Midbrain (tissue), 1 donor: ENCODE results near the gene ROBO3.
A peak's percentile ranks its signal among the peaks of the same experiment; 100 is the strongest.

Experiments used
- DNase-seq: peaks from one replicate; lab custom pipeline; 2025; lab: John Stamatoyannopoulos, UW

The ROBO3 gene

DNA sequence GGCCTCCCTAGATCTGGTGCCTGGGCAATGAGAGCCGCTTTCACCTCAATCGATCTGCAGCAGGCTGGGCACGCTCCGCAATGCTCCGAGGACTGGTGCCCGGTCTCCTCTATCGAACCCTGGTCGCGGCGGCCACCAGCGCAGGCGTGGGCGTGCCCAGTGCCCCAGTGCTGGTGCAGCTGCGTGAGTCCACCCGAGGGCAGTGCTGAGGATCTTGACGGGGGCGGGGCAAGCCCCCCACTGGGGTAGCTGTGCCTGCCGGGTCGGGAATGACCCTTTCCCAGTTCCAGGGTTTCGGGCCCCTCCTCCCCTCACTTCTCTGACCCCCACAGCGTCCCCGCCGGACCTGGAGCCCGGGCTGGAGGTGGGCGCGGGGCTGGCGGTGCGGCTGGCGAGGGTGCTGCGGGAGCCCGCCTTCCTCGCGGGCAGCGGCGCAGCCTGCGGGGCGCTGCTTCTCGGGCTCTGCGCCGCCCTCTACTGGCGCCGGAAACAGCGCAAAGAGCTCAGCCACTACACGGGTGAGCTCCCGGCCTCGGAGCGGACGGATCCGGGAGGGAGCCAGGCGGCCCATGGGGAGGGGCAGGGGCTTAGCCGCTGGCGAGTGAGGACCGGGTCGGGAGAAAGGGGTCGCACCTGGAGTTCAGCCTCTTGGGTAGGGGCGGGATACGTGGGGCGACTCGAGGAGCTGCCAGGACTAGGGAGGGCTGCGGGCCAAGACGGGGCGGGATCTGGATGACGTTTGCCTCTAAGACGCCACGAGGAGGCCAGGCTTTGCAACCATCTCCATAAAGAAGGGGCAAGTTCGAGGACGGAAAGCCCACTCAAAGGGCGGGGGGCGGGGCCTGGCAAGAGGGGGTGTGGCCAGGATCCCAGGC is 10.9 kb downstream of the ROBO3 start:
- peak; percentile 89 for DNase-seq

DNA sequence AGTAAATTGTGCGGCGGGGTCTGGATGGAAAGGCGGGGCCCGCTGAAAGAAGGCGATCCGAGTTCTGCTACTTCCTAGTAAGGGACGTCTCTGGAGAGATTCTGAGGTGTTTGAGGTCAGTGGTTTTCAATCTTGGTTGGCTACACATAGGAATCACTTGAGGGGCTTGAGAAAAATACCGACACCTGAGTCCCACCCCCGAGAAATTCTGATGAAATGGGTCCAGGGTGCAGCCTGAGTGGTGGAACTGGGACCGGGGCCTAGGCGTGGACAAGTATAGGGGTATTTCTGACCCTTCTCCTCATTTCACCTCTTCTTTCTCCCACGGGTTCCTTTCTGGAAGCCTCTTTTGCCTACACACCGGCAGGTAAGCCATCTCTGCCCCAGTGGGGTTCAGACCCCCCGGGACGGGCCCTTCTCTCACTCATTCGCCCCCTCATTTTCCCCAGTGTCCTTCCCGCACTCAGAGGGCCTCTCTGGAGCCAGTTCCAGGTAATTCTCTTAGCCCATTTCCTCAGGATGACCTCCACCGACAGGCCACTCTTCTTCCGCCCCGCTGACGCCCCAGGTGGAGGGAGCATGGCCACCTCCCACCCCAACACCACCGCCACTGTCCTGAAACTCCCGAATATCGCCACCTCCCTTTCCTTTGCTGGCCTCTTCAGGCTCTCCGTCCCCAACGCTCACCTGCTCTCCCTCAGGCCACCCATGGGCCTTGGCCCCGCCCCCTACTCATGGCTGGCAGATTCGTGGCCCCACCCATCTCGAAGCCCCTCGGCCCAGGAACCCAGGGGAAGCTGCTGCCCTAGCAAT is 11.8 kb downstream of the ROBO3 start:
- no peak for DNase-seq

DNA sequence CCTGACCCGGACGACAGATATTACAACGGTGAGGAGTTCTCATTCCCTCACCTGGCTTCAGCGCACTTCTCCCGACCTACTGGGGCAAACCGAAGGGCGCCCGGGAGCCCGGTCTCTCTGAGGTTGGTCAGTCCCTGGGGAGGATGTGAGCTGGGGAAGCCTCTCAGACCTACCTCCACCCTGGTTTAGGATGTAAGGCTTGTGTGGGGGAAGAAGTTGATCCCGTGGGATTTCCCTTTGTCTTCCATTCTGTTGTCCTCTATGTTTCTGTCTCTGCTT is 12.3 kb downstream of the ROBO3 start:
- DNase-seq: no peak

DNA sequence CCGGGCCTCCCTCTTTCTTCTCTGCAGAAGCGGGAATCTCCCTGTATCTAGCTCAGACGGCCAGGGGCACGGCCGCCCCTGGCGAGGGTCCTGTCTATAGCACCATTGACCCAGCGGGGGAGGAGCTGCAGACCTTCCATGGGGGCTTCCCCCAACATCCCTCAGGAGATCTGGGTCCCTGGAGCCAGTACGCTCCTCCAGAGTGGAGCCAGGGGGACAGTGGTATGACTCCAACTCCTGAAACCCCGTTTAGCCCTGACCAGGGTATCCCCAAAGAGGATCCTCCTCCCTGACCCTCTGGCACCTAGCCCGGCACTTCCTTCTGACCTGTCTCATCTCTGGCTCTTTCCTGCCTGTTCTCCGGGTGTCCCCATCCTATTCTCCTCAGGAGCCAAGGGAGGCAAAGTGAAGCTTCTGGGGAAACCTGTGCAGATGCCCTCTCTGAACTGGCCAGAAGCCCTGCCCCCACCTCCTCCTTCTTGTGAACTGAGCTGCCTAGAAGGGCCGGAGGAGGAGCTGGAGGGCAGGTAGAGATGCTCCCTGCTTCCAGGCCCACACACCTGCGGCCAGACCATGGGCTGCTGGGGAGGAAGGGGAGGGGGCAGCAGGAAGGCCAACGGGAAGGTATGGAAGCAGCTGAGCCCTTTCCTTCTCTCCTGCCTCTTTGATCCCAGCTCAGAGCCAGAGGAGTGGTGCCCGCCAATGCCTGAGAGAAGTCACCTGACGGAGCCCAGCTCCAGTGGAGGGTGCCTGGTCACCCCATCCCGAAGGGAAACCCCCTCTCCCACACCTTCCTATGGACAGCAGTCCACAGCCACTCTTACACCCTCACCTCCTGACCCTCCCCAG is 12.9 kb downstream of the ROBO3 start:
- no peak for DNase-seq

DNA sequence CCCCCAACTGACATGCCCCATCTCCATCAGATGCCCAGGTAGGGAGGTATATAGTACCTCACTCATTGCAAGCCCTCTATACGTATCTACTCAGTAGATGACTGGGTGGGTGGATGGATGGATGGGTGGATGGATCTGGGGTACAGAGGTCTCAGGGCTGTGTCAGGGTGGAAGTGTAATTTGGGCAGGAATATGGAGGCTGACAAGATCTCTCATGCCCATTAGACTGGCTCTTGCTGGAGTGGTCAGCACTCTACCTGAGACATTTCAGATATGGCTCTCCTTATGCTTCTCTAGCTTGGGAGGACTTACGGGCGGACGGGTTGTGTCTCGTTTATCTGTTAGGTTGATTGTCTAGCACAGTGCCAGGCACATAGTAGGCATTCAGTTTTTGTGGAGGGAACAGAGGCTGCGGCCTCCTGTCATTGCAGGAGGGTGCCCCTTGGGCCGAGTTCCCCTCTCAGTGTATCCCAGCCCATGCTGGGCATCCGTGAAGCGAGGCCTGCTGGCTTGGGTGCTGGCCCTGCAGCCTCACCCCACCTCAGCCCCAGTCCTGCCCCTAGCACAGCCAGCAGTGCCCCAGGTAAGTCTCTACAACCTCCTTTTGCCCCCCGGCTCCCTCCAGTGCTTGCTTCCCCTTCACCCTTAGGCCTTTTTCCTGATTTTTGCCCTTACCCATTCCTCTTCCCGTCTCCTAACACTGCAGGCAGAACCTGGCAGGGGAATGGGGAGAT is 13.7 kb downstream of the ROBO3 start:
- DNase-seq: no peak

DNA sequence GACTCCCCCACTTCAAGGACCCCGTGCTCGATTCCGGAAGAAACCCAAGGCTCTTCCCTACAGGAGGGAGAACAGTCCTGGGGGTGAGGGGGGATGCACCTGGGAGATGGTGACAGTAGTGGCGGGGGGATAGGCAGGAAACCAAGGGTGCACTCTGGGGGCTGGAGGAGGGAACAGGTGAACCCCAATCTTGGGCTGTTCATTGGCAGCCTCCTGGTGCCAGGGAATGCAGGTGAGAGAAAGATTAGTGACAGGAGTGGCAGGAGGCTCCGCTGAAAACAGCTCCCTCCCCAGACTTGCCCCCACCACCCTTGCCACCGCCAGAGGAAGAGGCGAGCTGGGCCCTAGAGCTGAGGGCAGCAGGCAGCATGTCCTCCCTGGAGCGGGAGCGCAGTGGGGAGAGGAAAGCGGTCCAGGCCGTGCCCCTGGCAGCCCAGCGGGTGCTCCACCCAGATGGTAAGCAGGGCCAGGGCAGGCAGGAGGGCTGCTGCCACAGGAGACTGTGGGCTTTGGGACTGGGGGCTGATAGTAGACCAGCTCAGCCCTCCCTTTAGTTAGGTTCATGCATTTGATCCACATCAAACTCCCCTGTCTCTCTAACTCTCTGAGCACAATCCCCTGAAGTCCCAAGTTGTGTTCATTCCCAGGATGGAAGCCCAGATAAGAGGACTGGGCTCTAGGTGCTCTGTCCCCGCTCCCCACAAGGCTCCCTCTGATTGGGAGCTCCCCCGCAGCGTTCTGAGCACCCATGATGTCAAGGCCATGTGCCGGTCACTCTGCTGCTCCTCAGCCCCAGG is 14.5 kb downstream of the ROBO3 start:
- DNase-seq: no peak

DNA sequence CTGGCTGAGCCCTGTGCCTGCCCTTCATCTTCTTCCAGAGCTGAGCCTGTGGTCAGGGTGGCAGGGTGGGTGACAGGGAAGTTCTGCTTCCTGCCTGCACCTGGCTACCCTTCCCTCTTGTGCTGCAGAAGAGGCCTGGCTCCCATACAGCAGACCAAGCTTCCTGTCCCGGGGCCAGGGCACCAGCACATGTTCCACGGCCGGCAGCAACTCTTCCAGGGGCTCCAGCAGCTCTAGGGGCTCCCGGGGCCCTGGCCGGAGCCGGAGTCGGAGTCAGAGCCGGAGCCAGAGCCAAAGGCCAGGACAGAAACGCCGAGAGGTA is 15.0 kb downstream of the ROBO3 start:
- DNase-seq: no peak

DNA sequence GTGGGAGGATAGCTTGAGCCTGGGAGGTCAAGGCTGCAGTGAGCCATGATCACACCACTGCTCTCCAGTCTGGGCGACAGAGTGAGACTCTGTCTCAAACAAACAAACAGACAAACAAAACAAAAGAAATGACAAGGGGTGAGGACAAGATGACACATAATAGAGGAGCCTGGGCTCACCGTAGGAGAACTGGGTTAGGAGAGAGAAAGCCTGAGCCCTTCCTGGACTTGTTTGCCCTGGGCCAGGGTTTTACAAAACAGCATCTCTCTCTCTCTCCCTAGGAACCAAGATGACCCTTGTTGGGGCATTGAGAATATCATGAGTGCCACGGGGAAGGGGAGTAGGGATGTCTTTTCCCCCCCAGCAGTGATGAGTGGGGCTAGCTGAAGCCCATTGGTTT is 15.7 kb downstream of the ROBO3 start:
- DNase-seq: no peak

DNA sequence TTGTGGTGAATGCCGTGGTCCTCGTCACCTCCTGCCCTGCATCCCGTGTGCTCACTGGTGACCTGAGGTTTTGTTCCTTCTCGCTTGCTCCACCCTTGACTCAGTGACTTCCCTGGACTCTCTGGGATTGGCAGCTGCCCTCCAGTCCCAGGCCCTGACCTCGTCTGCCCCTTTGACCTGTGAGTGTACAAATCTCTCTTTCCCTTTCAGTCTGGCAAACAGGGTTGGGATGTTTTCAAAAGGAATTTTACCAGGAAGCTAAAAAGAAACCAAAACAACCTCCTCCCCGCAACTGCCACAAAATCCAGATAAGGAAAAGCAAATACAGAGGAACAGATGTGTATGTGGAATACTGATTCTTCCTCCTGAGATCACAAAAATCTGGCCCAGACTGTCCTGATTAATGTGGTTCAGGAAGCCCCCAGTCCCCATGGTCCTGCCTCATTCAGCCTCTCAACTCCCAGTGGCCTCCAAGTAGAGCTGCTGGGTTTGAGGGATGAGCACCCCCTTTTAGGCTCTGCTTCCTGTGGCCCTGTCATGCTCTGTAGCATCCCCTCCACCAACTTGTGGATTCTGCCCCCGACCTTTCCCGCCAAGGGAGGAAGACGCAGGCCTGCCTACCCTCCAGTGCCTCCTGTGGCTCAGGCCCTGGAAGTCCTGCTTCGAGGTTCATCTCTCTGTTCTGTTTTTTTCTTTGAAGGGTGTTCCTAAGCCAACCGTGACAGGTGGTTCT is 17.3 kb downstream of the ROBO3 start:
- DNase-seq: no peak

DNA sequence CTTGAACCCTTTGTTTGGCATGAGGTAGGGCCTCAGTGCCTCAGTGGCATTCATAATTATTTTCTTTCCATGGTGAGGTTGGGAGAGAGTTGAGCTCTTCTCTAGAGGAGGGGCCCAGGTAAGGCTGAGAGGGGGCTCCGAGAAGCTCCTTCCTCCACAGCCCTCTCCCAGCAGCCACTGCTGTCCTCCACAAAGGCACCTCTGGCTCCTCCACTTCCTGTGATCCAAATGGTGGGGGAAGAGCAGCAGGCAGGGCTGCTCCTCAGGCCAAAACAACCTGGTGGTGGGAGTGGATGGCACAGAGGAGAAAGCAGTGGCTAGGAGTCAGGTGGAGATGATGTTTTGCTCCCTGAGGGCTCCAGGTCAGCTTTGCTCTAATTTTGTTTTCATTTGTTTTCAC is 19.1 kb downstream of the ROBO3 start:
- no peak for DNase-seq

DNA sequence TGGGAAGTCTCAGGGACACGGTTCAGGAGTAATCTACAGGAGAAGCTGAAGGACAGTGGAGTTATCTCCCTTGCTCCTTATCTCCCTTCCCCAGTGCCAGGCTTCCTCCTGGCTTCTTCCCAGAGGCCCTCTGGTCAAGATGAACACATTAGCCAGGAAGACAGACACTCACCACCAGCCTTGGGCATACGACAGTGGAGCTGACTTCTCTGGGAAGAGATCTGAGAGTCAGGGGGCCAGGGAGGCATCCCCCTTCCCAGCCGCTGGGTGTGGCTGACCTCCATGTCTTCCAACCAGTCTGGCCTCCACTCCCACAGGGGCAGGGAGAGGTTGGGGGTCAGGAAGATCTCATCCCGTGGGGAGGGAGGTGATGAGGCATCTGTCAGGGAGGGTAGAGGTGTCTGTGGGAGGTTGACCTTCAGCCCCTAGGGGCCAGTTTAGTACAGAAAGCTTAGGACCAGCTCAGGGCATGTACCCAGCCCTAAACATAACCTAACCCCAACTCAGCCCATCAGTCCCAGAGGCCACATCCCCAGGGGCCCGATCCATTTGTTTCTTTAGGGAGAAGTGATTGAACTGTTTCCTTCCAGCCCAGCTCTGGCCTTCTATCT is 19.7 kb downstream of the ROBO3 start:
- DNase-seq: no peak

DNA sequence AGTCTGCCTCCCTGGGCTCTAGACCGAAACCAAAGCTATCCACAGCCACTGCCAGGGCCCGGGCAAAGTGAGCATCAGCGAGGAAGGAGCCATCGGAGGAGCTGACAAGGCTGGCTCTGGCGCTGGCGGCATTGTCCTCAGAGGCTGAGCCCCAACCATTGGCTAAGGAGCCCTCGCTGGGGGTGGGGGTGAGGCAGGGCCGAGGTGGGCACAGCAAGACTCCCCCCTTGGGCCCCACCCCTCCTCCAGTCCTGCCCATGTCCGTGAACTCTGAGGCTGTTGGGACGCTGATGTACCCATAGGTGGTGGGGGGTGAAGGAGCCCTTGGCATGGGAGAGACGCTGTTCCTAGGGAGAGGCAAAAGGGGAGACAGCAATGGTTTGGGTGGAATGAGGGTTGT is 21.2 kb downstream of the ROBO3 start:
- DNase-seq: no peak

DNA sequence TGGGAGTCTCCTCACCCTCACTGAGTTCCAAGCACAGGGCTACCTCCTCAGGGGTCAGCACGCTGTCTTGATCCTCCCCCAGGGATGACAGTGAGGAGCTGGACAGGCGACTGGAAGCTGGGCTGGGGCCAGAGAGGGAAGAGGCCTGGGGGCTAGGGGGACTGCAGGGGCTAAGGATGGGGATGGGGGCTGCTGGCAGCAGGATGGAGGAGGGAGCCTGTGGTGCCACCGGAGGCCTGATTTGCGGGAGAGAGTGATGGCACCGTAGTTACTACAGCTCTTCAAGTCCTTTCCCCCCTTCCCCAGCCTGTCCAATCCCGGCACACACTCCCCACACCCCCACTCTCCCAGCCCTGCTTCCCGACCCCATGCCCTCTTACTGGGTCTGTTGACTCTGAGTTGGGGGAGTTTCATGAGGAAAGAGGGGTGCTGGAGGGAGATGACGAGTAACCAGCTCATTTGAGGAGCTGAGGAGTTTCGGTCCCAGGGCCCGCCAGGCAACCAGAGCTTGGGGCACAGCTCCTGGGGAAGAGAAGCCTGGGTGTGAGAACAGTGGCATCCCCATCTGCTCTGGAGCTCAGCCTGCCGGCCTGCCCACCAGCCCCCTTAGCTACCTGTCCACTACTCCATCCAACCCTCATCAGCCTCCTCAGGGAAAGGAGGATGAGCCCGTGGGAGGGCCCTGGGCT is 21.9 kb downstream of the ROBO3 start:
- DNase-seq: no peak

DNA sequence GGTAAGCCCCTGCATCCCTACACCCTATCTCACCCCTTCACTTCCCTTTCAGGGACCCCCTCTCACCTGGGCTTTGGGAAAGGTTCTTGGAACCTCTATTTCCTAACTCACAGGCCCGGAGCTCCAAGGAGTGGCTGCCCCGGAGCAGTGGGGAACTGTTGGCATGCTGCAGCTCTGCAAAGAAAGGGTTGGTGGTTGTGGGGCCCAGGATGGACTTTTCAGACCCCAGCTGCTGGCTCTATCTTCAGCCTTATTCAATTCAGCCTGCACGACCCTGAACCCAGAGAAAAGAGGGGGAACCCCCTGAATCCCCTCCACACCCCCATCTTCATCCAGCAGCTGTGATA is 22.4 kb downstream of the ROBO3 start:
- DNase-seq: no peak

DNA sequence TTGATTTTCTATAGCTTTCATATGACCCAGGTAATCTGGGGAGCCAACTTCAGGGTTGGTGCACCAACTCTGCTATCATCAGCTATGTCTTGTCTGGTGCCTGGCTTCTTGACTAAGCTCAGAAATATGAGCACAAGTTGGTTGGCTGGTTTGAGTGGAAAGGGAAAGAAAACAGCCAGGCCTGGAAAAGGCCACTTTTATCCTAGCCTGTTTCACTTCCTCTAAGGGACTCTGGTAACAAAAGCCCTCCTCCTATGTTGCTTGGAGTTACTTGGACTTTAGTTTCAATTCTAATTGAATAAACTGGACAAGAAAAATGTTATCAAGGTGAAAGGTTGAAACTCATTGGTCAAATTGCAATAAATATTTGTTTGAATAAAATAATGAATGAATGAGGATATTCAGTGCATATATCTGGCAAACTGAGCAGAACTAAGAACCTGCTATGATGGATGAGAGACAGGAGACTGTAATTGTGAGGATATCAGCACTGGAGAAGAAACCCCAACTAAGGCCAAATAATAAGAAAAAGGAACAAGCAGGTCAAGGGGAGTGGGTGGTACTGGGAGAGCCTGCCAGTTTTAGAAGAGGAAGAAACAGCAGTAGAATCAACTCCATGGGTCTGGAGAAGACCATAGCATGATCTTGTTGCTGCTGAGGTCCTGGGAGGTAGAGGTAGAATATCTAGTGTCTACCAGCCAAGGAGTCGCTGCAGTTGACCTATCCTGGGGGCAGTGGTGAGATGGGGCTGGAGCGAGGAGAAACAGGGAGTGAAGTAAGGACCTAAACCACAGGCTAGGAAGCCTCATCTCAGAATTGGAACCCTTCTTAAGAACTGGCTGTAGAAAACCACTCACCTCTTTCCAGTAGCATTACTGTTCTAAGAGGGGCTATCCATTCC is 24.2 kb downstream of the ROBO3 start:
- no peak for DNase-seq

DNA sequence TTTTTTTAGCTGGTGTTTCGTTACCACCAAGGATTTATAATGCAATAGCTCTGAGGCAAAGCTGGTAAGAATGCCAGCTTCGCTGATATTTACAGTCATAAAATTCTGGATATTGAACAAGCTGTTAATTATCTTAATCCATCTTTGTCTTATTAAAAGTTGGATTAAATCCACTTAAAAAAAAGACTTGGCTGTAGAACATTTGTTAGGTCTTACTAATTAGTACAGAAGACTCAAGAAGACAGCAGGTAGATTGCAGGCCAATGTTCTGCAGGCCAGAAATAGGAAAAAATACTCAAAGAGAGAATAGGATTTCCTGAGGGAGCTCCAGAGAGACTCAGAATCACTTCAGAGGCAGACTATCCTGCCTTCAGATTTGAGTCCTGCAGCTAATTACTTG is 24.9 kb downstream of the ROBO3 start:
- no peak for DNase-seq

DNA sequence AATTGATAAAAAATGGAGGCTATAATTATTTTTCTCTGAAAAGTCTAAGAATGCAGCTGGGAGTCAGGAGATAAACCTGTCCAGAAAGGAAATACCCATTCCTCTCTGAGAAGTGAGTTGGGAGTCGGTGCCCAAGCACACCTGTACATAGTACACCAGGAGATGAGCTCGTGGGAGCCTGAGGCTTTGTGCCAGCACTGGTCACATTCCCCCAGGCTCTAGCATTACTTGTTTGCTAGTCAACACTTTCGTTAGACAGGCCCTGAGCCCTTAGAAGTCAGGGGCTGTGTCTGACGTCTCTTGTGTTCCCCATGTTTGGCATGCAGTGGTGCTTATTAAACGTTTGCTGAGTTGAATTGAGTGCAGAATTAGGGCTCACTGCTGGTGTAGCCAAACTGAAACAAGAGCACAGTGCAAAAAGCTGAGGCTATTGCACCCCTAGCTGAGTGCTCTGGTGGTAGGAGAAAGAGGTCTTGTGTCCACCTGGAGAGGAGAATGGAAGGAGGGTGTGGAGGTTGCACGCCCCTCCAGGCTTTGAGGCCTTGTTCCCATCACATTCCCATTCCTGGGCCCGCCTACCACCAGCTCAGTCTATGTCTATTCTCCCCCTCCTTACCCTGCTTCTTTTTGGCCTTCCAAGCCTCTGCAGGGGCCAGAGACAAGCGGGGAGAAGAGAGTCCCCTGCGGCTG is 25.6 kb downstream of the ROBO3 start:
- DNase-seq: no peak

DNA sequence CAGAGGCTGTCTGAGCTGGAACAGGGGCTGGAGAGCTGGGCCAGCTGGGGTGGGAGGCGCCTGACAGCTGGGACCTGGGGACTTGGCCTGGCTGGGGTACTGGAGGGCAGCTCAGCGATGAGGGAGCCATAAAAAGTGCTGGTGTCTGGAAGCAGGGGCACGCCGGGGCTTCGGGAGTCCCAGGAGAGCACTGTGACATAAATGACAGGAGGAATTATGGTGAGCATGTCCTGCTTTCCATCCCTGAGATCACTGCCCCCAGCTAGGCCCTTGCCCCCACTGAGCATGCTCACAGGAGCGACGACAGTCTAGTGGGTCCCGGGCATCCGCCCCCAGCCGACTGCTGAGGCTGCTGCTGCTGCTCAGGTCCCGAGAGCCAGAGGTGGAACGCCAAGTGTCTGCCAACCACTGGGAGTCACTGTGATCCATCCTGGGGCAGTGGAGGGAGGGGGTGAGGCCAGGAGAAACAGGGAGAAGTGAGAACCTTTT is 26.2 kb downstream of the ROBO3 start:
- DNase-seq: no peak
